ENCODE measurements around the gene ALKBH6.
A peak's percentile ranks its signal among the peaks of the same experiment; 100 is the strongest.

- TF ChIP-seq KLF16 (tag by site-specific recombination; IDR thresholded peaks at IDR 0.05) (peak; percentile 90), ZNF114 (tag by site-specific recombination; IDR thresholded peaks at IDR 0.05) (no peak), ZFP41 (tag by site-specific recombination; IDR thresholded peaks at IDR 0.05; ENCODE audit: borderline replicate concordance) (no peak), SP2 (tag by site-specific recombination; IDR thresholded peaks at IDR 0.05) (peak; percentile 99)
These were observed 18.7 kb downstream of the ALKBH6 start, which contains the start of gene SDHAF1 for GRCh38 chr19:35995048-35995993.

Measured in HEK293 (cell line).